ENCODE data around the gene EHBP1.

- TF ChIP-seq CTCF (tag by site-specific recombination; IDR thresholded peaks at IDR 0.05) (no peak), ZFP37 (tag by site-specific recombination; IDR thresholded peaks at IDR 0.05) (no peak), YY1 (tag by site-specific recombination; IDR thresholded peaks at IDR 0.05) (no peak)
These were observed 166.0 kb downstream of the EHBP1 start for GRCh38 chr2:62871506-62871905.
